Dermis microvascular lymphatic vessel endothelial cell (primary cell): Measurements from ENCODE around the gene SPSB2. TPM values are rescaled to one million over a fixed set of nuclear protein-coding genes. Genes with fewer than 3 reads are reported as not detected.
A peak's percentile ranks its signal among the peaks of the same experiment; 100 is the strongest.
"Not testable (repeated sequence)": the region's sequence is repeated elsewhere in the genome, so short reads cannot be mapped to it uniquely, and the experiment has no call there.

Experiments used
- DNase-seq, 2 donors: peaks; one replicate each; pipeline versions ENCODE4 v3.0.0 to v3.0.0-alpha.2; 2010; ENCODE audit warnings: low read depth in 2 of 2
- total RNA-seq: library from RNA; depleted of rRNA; stranded (reverse); fragments of >200 nt; gene quantifications from 2 replicates; pipeline ENCODE4 v1.2.1, GENCODE V29; 2014

SPSB2 gene
- total RNA-seq, 1 donor from 2014 or later = 3.3 TPM

DNA sequence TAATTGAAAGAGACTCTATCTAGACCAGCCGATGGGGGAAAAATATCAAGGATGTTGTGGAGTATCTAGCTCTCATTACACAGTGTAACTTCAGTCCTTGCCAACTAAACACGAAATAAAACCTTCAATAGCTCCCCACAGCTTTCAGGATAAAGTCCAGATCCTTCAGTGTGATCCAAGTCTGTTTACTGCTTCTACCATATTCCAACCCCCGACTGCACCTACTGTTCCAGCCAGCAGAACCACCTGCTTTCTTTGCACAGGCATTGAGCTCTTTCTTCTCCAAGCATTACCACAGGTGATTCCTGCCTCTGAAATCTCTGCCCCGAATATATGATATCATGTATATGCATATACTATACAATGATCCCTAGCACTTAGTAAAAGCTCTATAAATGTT lies 29.3 kb upstream of the SPSB2 start:
- no peak for DNase-seq

DNA sequence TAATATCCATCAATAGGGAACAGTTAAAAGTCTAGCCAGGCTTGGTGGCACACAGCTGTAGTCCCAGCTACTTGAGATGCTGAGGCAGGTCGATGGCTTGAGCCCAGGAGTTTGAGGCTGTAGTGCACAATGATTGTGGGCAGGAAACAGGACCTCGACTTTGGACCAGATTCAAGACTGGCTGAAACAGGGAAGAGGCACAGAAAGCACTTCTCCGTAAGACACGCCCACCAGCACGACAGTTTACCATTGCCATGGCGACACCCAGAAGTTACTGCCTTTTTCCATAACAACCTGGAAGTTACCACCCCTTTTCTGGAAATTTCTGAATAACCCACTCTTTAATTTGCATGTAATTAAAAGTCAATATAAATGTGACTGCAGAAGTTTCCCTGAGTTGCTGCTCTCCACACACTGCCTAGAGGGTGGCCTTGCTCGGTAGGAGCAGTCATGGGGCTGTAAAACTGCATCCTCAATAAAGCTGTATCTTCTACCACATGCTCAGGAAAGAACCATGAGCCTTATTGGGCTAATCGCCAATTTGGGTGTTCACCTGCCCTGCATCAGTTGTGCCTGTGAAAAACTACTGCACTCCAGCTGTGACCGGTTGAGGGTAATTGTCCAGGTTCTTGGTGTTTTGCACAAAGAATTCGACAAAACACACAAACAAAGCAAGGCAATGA lies 26.9 kb upstream of the SPSB2 start:
- DNase-seq = peak; percentile 80 to 82

DNA sequence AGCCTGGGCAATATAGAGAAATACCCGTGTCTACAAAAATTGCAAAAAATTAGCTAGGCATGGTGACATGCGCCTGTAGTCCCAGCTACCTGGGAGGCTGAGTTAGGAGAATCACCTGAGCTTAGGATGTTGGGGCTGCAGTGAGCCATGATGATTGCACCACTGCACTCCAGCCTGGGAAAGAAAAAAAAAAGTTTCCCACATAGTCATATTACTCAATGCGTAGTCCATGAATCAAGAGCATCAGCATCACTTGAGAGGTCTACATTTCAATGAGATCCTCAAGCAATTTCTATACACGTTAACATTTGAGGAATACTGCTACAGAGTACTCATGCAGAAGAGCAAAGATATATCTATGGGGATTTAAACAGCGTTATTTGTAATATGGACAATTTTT lies 26.3 kb upstream of the SPSB2 start:
- DNase-seq = no peak

DNA sequence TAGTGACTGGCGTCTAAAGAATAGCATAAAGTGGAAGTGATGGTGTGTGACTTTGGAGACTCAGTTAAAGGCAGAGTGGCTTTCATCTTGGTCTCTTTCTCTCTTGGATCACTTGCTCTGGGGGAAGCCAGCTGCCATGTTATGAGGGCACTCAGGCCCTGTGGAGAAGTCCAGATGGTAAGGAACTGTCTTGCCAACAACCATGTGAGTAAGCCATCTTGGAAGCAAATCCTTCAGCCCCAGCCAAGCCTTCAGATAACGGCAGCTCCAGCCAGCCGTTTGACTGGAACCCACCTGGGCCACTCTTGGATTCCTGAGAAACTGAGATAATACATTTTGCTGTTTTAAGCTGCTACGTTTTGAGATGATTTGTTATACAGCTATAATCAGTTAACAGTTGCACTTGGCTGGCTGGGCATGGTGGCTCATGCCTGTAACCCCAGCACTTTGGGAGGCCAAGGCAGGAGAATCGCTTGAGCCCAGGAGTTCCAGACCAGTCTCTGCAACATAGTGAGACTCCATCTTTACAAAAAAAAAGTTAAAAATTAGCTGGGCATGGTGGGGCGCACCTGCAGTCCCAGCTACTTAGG lies 23.8 kb upstream of the SPSB2 start:
- DNase-seq = no peak

DNA sequence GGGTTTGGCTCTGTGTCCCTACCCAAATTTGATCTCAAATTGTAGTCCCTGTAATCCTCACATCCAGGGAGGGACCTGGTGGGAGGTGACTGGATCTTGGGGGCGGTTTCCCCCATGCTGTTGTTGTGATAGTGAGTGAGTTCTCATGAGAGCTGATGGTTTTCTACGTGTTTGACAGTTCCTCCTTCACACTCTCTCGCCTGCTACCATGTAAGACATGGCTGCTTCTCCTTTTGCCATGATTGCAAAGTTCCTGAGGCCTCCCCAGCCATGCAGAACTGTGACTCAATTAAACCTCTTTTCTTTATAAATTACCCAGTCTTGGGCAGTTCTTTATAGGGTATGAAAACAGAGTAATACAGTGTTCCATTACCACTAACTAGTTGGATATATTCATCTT lies 21.2 kb upstream of the SPSB2 start:
- DNase-seq = no peak

DNA sequence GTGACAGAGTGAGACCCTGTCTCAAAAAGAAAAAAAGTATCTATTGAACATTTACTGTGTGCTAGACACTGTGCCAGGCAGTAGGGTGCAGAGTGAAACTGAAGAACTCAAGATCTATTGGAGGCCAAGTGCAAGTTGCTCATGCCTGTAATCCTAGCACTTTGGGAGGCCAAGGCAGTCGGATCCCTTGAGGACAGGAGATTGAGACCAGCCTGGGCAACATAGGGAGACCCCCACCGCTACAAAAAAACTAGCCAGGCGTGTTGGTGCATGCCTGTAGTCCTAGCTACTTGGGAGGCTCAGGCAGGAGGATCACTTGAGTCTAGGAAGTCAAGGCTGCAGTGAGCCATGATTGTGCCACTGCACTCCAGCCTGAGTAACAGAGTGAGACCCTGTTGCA lies 19.6 kb upstream of the SPSB2 start:
- DNase-seq = not testable (repeated sequence)

DNA sequence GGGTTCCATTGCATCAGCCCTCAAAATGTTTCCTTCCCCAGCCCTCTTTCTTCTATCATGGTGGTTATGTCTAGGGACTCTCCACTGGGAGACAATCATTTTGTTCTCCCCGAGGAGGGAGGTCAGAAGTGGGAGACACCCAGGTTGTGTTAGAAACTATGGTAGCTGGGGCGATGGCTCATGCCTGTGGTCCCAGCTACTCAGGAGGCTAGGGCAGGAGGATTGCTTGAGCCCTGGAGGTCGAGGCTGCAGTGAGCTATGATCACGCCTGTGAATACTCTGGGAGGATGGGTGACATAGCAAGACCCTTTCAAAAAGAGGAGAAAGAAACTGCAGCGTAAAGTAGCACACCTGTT lies 18.5 kb upstream of the SPSB2 start:
- DNase-seq = no peak

DNA sequence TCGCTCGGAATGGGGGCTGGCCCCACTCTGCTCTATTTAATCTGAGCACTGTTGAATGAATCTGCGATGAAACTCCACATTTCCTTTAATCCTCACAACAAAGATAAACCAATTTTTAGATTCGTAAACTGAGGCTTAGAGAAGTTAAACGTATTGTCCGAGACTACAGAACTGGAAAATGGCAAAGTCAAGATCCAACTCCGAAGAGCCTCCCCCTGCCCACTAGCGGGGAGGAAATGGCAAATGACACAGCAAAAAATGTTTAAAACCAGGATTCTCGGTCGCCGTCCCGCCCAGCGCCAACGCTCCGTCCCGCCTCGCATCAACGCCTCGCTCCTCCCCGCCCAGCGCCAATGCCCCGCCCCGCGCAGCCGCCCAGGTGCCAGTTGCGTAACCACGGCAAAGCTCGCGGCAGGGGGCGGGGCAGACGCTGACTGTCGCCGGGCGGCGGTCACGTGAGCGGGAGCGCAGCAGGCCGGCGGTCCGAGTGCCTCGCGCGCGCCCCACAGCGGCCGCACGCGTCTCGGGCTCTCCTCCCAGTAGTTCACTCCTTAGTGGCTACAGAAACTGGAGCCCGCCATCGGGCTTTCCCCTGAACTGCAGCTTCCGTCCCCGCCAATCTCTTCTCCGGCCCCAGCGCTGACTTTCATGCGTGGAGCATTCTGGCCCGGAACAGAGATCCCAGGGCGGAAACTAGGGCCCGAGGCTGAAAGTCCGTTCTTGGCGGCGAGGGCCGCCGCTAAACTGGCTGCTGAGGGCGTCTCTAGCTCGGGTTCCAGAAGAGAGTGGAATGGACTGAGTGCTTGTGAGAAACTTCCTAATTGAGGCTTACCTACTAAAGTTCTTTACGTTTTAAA lies 17.9 kb upstream of the SPSB2 start:
- peak; percentile 85 to 97 for DNase-seq

DNA sequence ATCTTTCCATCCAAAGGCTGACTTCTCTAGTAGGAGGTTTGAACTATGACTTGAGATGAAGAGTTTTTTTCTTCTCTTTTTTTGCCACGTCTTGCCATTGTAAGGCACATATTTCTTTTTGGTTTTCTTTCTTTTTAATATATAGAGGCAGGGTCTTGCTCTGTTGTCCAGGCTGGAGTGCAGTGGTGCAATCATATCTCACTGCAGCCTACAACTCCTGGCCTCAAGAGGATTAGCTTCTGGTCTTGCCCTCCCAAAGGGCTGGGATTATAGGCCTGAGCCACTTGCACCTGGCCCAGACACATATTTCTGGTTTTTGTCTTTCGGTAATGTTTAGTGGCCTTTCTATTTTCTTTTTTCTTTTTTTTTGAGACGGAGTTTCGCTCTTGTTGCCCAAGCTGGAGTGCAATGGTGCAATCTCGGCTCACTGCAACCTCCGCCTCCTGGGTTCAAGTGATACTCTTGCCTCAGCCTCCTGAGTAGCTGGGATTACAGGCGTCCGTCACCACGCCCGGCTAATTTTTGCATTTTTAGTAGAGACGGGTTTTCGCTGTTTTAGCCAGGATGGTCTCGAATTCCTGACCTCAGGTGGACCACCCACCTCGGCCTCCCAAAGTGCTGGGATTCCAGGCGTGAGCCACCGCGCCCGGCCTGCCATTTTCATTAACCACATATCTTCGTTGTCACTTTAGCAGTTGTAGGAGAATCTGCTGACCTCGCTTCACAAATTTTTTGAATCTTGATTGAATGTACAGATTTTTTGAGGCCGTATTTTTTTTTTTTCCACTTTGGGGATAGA lies 16.9 kb upstream of the SPSB2 start:
- not testable (repeated sequence) for DNase-seq

DNA sequence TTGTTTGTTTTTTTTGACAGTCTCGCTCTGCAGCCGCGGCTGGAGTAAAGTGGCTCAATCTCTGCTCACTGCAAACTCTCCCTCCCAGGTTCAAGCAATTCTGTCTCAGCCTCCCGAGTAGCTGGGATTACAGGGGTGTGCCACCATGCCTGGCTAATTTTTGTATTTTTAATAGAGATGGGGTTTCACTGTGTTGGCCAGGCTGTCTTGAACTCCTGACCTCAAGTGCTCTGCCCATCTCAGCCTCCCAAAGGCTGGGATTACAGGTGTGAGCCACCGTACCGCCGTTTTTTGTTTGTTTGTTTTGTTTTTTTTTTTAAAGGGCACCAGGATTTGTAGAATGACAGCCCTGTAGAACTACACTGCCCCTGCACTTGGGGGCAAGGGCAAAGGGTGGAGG lies 15.7 kb upstream of the SPSB2 start:
- not testable (repeated sequence) for DNase-seq

DNA sequence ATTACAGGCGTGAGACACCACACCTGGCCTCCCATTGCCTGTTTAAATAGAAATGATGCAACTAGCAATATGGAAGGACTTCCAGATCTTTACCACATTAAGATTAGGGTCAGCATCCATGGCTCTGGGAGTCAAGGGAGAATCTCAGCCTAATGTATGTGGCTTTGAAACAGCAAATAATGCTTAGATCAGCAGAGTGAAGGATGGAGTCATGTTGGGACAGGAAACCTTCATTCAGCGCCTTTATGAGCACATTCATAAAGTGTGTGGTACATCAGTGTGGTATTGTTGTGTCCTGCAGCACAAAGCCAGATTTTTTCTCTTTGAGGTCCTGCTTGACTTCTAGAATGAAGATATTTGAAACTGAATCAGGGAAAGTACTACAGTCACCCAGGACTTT lies 15.3 kb upstream of the SPSB2 start:
- DNase-seq = no peak

DNA sequence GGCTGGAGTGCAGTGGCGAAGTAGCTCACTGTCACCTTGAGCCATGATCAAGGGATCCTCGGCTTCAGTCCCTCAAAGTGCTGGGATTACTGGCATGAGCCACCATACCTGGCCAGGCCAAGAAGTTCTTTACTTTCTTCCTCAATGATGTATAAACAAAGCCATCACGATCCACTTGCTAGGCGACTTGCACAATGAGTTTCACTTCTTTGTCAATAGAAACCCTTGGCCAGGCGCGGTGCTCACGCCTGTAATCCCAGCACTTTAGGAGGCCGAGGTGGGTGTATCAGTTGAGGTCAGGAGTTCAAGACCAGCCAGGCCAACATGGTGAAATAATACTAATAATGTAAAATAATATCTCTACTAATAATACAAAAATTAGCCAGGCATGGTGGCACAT lies 14.4 kb upstream of the SPSB2 start:
- no peak for DNase-seq

DNA sequence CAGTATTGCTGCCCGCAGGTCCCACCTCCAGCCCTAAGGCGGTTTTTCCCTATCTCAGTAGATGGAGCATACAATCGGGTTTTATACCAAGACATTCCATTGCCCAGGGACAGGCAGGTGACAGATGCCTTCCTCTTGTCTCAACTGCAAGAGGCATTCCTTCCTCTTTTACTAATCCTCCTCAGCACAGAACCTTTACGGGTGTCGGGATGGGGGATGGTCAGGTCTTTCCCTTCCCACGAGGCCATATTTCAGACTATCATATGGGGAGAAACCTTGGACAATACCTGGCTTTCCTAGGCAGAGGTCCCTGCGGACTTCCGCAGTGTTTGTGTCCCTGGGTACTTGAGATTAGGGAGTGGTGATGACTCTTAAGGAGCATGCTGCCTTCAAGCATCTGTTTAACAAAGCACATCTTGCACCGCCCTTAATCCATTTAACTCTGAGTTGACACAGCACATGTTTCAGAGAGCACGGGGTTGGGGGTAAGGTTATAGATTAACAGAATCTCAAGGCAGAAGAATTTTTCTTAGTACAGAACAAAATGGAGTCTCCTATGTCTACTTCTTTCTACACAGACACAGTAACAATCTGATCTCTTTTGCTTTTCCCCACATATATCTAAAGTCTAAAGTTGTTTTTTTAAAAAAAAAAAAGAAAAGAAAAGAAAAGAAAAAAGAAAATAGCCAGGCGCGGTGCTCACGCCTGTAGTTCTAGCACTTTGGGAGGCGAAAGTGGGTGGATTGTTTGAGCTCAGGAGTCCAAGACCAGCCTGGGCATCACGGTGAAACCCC lies 13.3 kb upstream of the SPSB2 start:
- not testable (repeated sequence) for DNase-seq

DNA sequence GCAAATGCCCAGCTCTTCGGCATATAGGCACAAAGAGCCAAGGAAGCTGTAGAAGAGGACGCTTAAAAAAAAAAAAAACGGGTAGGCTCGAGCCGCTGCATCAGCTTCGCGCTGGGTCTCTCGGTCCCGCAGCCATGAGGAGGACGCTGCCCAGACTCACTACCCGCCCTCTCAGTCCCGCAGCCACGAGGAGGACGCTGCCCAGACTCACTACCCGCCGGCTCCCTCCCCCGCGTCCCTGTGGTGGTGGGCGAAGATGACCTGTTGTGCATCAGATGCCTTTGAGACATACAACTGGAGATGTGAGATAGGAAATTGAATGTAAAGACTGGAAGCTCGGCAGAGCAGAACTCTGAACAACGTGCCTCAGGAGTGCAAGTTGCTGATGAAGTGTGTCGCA lies 11.4 kb upstream of the SPSB2 start:
- DNase-seq = no peak

DNA sequence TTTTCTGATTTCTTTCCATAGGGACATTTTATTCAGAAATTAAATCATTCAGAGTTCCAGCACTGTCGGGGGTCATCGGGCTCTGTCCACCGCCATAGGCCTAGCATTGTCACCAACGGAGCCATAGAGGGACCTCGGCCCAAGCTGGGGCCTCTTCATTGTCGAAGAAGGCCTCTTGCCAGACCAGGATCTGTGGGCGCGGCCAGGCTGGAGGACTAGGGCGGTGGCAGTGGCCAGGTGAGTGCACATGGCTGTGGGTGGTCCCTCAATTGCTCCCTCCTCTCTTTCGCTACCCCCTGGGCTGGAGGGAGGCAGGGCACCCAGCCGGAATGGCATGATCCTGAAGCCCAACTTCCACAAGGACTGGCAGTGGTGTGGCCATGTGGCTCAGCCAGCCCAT lies 10.6 kb upstream of the SPSB2 start:
- no peak for DNase-seq

DNA sequence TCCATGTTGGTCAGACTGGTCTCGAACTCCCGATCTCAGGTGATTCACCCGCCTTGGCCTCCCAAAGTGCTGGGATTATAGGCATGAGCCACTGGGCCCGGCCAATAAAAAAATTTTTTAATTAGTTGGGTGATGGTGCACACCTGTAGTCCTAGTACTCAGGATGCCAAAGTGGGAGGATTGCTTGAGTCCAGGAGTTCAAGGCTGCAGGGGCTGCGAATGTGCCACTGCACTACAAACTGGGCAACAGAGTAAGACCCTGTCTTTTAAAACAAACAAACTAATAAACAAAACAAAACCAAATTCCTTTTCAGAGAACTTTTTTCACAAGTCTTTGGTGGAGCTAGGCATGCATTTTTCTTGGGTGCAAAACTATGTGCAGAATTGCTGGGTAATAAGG lies 10.1 kb upstream of the SPSB2 start:
- no peak for DNase-seq

DNA sequence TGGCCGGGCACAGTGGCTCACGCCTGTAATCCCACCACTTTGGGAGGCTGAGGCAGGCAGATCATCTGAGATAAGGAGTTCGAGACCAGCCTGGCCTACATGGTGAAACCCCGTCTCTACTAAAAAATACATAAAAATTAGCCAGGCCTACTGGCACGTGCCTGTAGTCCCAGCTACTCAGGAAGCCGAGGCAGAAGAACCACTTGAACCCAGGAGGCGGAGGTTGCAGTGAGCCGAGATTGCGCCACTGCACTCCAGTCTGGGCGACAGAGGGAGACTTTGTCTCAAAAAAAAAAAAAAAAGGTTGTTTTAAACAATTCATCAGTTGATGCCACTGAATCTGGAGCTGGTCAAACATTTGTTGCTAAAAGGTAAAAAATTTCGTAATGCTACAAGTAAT lies 6.7 kb upstream of the SPSB2 start:
- not testable (repeated sequence) for DNase-seq

DNA sequence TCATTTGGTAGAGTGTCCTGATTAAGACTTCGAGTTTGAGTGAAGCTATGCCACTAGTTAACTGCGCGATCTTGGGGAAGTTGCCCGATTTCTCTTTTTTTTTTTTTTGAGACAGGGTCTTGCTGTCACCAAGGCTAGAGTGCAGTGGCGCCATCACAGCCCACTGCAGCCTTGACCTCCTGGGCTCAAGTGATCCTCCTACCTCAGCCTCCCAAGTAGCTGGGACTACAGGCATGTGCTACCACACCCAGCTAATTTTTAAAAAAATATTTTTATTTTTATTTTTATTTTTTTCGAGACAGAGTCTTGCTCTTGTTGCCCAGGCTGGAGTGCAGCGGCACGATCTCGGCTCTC lies 889 bp upstream of the SPSB2 start:
- not testable (repeated sequence) for DNase-seq

DNA sequence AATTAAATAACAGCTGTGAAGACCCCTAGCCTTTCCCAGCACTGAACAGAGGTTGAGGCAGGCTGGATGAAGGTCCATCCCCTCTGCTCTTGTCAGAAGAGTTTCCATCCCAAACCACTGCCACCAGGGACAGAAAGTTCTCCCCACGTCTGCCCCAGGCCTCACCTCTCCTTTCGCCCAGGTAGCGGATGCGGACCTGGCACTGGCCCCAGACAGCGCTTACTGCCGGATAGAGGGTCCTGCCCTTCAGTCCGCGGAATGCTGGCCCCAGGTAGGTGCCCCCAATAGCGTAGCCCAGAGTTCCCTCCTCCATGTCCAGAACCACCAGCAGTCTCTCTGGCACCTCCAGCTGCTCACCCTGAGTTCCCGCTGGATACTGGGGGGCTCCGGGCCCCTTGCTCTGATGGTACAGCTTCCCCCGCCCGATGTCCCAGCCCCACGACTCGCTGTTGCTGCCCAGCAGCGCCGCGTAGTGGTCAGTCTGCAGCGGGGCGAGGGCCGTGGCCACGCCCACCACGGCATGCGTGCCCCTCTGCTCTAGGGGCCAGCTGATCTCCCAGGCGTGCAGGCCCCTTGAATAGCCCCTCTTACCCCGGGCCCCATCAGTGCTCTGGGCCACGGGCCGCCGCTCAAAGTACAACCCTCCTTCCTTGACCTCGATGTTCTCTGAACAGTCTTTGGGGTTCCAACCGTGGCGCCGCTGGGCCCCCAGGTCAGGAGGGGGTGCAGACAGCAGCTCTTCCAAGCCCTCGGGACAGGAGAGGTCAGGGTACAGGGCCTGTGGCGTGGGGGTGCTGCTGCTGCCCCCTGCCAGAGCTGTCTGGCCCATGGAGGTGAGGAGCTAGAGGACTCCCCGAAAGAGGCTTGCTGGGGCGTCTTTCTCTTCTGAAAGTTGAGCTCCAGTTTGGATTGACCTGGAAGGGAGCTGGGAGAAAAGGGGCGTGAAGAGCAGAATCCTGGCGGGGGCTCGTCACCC lies 742 bp downstream of the SPSB2 start:
- peak in 1 of 2 donors; percentile 76 for DNase-seq
